ENCODE results near the gene UCP2.

Gene UCP2

GRCh38 chr11:73982595-73982989 is at the start of gene UCP2:
Gene UCP2 (minus strand): TSS chr11:73982843. CDS start chr11:73978378, 4,465 bp downstream.
- peak; percentile 72 for DNase-seq

- no peak for DNase-seq
These were observed 48.4 kb upstream of the UCP2 start for GRCh38 chr11:74030723-74031676.

- no peak for DNase-seq
These were observed 43.0 kb upstream of the UCP2 start for GRCh38 chr11:74025467-74026166.

GRCh38 chr11:74024261-74025029 is 41.8 kb upstream of the UCP2 start:
- DNase-seq, result no peak

DNA sequence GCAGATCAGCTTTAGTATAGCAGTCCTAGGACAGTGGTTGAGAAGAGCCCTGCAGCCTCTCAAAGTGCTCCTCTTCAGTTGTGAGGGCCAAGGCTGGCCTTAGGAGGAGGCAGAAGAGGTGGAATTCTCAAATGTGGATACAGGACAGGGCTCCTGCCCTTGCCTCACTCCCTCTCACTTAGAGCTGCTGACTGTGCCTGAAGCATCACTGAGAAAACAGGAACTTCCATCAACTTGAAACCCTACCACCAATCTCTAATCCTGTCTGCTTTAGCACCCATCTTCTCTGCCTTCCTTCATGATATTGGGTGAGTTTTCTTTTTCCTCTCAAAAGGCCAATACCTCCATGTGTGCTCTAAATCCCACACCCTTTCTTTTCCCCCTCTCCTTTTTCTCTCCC is 40.6 kb upstream of the UCP2 start:
- DNase-seq, result no peak

GRCh38 chr11:74022546-74022945 is 39.9 kb upstream of the UCP2 start:
- DNase-seq, result no peak

DNA sequence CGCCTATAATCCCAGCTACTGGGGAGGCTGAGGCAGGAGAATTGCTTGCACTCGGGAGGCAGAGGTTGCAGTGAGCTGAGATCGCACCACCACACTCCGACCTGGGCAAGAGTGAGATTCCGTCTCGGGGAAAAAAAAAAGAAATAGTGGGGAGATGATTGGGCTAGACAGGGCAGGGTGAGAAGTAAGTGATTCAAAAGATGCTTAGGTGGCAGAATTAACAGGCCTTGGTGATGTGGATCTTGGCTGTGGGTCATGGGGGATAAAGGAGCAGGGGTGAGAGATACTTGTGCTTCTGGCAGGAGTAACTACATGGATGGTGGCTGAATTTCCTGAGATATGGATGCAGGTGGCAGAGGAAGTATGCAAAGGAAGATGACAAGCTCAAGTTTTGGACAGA is 39.4 kb upstream of the UCP2 start:
- no peak for DNase-seq

DNA sequence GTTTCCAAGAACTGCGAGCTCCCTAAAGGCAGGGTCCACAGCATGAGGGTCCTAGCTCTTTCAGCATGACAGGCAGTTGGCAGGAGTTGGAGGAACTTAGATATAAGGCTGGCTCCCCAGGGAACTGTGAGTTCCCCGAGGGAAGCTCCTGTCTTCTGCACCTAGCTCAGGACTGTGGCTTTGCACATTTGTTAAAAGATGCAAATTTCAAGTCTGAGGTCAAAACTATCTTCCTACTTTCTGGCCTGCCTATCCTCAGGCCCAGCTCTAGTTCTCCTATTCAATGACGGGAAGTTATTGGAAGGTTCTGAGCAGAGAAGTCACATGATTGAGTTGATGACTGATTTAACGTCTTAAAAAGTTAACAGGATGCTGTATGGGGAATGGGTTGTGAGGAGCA is 37.9 kb upstream of the UCP2 start:
- no peak for DNase-seq

DNA sequence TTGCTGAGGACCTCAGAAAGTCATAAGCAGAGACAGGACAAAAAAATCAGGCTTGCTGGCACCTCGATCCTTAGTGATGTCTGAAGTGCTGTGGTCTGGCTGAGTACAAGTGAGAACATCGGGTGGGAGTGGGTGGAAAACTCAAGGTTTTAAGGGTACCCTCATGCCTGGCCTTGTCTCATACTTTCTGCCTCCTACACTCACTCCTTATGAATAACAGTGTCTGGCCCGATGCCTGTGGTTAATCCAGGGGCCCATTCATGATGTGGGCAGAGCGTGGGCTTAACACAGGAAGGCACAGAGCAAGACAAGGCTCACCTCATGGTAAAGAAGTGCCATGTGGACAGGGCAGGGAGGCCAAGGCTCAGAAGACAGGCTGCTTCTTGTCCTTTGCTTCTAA is 37.2 kb upstream of the UCP2 start:
- DNase-seq, result no peak

- DNase-seq, result no peak
These were observed 36.6 kb upstream of the UCP2 start for GRCh38 chr11:74019104-74019738.

GRCh38 chr11:74018331-74019005 is 35.8 kb upstream of the UCP2 start:
- peak; percentile 40 for DNase-seq

DNA sequence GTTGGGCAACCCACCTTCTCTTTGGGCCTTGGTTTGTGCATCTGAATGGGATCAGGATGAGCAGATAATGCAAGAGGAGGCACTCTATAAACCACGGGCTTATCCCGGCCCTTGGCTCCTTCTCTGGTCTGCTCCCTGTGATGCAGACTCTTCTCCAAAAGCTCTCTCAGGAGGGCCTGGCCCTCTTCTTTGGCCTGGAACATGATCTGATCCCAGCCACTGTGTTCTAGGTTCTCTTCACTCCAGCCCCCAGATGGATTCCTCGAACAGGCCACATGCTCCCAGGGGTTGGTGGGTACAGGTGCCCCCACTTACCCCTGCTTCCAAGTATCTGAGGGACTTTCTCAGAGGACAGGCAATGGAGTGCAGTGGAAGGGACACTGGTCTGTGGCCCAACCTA is 35.0 kb upstream of the UCP2 start:
- DNase-seq, result no peak

DNA sequence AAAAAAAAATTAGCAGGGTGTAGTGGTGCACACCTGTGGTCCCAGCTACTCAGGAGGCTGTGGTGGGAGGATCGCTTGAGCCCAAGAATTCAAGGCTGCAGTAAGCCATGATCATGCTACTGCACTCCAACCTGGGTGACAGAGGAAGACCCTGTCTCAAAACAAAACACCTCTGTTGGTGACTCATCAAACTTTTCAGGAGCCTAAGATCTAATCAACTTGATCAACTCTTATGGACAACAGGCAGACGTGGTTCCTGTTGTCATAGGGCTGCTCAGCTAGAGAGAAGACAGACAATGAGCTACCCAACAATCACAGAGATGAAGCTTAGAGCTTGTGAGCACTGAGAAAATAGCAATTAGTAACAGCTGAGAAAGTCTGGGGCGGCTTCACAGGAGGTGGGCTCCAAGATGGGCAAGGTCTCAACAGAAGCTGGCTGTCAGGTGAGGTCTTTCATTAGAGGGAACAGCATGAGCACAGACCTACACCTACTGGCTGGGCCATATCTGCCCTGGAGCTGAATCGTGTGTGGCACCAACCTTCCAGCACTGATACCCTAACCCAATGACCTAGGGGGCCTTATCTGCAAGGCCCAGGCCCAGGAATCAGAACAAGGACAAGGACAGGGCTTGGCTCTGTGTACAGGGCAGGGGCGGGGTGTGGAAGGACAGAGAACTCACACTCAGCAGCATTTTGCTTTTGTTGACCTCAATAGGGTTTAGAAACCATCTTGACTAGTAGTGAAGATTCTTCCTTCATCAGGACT is 33.5 kb upstream of the UCP2 start:
- no peak for DNase-seq

DNA sequence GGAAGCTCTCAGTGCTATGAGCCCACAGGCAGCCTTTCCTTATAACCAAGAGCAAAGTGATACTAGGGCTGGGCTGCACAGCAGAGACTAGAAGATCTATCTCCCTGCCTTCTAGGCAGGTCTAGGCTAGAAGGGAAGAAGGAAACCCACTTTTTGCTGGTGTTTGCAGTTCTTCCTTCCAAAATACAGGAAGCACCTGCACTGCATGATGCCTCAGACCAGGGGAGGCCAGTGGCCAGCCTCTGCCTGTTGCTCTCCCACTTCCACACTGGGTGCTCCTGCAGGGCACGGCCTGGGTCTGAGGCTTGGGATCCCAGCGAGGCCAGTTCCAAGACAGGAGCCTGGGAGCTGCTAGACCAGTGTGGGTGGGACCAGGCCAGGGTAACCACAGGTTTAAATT is 32.2 kb upstream of the UCP2 start:
- DNase-seq, result no peak

DNA sequence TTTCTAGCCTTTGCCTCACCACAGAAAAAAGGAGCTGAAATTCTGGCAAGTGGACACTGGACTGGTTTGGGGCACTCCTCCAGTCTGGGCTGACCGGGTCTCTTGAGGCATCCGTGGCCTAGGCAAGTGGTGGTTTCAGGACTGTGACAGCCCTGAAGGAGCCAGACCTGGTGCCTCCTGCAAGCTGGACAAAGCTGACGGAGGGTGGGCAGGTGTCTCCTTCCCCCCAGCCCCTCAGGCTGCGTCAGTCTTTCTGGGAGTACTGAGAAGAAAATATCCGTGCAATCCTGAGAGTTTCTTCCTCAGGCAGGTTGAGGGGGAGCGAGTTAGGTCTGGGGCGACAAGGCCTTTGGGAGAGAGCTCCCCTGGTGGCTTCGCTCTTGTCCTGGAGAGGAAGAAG is 30.5 kb upstream of the UCP2 start:
- DNase-seq, result no peak

DNA sequence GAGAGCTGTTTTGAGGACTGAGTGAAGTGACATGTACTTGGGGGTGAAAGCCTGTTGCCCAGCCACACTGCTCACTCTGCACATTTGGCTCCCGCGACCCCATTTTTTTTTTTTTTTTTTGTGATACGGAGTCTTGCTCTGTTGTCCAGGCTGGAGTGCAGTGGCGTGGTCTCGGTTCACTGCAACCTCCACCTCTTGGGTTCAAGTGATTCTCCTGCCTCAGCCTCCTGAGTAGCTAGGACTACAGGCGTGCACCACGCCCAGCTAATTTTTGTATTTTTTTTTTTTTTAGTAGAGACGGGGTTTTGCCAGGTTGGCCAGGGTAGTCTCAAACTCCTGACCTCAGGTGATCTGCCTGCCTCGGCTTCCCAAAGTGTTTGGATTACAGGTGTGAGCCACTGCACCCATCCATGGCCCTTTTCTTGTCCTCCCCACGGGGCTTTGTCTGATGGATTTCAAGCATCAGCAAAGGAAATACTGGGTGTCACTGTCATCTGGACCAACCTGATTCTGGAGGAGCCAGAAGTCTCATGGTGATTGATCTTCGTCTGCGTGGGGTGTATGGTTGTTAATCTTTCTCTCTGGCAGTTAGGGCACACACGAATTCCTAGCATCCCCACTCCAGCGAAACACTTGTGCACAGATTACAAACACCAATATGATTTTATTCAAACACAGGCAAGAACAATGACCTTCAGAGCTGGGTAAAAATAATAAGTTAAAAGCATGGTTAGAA is 29.6 kb upstream of the UCP2 start:
- no peak for DNase-seq

DNA sequence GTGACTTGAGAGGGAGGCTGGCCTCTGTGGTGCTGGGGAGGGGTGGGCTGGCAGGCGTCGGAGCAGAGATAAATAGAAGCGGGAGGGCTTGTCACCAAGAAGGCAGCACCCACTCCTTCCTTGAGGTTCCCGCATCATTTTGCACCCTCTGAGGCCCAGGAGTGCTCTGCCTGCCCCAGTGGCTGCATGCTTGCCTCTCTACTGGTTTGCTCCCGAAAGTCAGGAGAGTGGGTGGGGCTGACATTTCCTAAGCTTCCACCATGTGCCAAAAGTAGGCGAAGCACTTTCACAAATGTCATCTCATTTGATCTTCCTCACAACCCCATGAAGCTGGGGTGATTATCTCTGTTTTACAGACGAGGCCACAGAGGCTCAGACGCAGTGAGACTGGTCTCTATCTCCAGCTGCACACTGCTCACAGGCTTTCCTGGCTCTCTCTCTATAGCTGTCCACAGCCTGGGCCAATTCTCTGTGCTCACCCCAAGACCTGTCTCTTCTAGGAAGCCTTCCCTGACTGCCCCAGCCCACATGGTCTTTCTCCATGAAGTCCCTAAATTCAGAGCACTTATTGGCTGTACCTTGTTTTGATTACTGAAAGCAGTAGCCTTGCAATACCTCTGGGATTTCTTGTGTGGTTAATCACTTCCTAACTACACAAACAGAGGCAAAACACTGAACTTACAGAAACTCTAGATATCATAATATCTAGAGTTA is 28.9 kb upstream of the UCP2 start:
- no peak for DNase-seq

GRCh38 chr11:74010306-74011300 is 28.0 kb upstream of the UCP2 start:
- no peak for DNase-seq

All from SIG-M5 (cell line).